ENCODE measurements around the gene ITFG1. TPM values are rescaled to one million over a fixed set of nuclear protein-coding genes. Genes with fewer than 3 reads are reported as not detected.
"Not testable (repeated sequence)": the region's sequence is repeated elsewhere in the genome, so short reads cannot be mapped to it uniquely, and the experiment has no call there.

The ITFG1 gene
- total RNA-seq, 4 donors from 2014 or later: 27.4 to 47.0 (median 36.9) TPM

GRCh38 chr16:47196457-47196856, 264.4 kb downstream of the ITFG1 start:
- WGBS: 89% methylated on average over 5 of the region's 5 CpGs
- TF ChIP-seq EP300 (IDR thresholded peaks at IDR 0.05): no peak
- no peak for TF ChIP-seq CTCF (IDR thresholded peaks at IDR 0.05)
- no peak for TF ChIP-seq POLR2A (IDR thresholded peaks at IDR 0.05)
- TF ChIP-seq POLR2AphosphoS5 (IDR thresholded peaks at IDR 0.05): no peak
- Histone ChIP-seq H3K27ac (no peak overlapping the region), H3K4me1 (no peaks in the 10 kb centered on the region), H3K4me3 (no peak overlapping the region), H3K9me3 (no peaks in the 10 kb centered on the region), H3K27me3 (no peaks in the 10 kb centered on the region), H3K36me3 (peaks cover 8% of the 10 kb centered on the region)
- no peak for DNase-seq (ENCODE audit: low spot score in 2 of 2)

- Histone ChIP-seq H3K36me3 (no peaks in the 10 kb centered on the region), H3K4me3 (no peak overlapping the region), H3K9me3 (no peaks in the 10 kb centered on the region), H3K4me1 (no peaks in the 10 kb centered on the region), H3K27ac (no peak overlapping the region), H3K27me3 (no peaks in the 10 kb centered on the region)
- TF ChIP-seq POLR2AphosphoS5 (IDR thresholded peaks at IDR 0.05): no peak
- TF ChIP-seq EP300 (IDR thresholded peaks at IDR 0.05): no peak
- TF ChIP-seq CTCF (IDR thresholded peaks at IDR 0.05): no peak
- no peak for TF ChIP-seq POLR2A (IDR thresholded peaks at IDR 0.05)
- 89% methylated on average over 3 of the region's 3 CpGs for WGBS
- no peak for DNase-seq (ENCODE audit: low spot score in 2 of 2)
Measured at GRCh38 chr16:47182318-47182717, 278.5 kb downstream of the ITFG1 start.

GRCh38 chr16:47181066-47181465, 279.8 kb downstream of the ITFG1 start:
- WGBS: 97% methylated on average over 7 of the region's 31 CpGs

GRCh38 chr16:47180073-47180472, 280.8 kb downstream of the ITFG1 start:
- no peaks in the 10 kb centered on the region for H3K9me3 ChIP-seq
- no peak overlapping the region for H3K27ac ChIP-seq
- no peak for TF ChIP-seq POLR2A (IDR thresholded peaks at IDR 0.05)
- TF ChIP-seq POLR2AphosphoS5 (IDR thresholded peaks at IDR 0.05): no peak
- no peak for TF ChIP-seq EP300 (IDR thresholded peaks at IDR 0.05)
- no peak for TF ChIP-seq CTCF (IDR thresholded peaks at IDR 0.05)
- H3K36me3 ChIP-seq: no peaks in the 10 kb centered on the region
- no peaks in the 10 kb centered on the region for H3K4me1 ChIP-seq
- H3K4me3 ChIP-seq: no peak overlapping the region
- H3K27me3 ChIP-seq: no peaks in the 10 kb centered on the region
- 92% methylated on average over 8 of the region's 8 CpGs for WGBS
- DNase-seq (ENCODE audit: low spot score in 2 of 2): no peak

More at GRCh38 chr16:47181066-47181465, 279.8 kb downstream of the ITFG1 start:
- DNase-seq (ENCODE audit: low spot score in 2 of 2); H3K9me3 ChIP-seq; H3K4me3 ChIP-seq; H3K27ac ChIP-seq; H3K27me3 ChIP-seq; H3K4me1 ChIP-seq; H3K36me3 ChIP-seq: not testable (repeated sequence)

GRCh38 chr16:47175152-47175551, 285.7 kb downstream of the ITFG1 start:
- TF ChIP-seq POLR2AphosphoS5 (IDR thresholded peaks at IDR 0.05) (no peak), CTCF (IDR thresholded peaks at IDR 0.05) (no peak), EP300 (IDR thresholded peaks at IDR 0.05) (no peak), POLR2A (IDR thresholded peaks at IDR 0.05) (no peak)
- no peak overlapping the region for H3K27ac ChIP-seq
- H3K9me3 ChIP-seq: no peaks in the 10 kb centered on the region

More at GRCh38 chr16:47175152-47175551, 285.7 kb downstream of the ITFG1 start:
- Histone ChIP-seq H3K4me3 (no peak overlapping the region), H3K4me1 (no peaks in the 10 kb centered on the region), H3K36me3 (no peaks in the 10 kb centered on the region), H3K27me3 (no peaks in the 10 kb centered on the region)
- no peak for DNase-seq (ENCODE audit: low spot score in 2 of 2)

All from suprapubic skin (tissue), 4 donors.